ENCODE measurements around the gene TEX29.
A peak's percentile ranks its signal among the peaks of the same experiment; 100 is the strongest.

TEX29 gene

GRCh38 chr13:111368091-111368490 is 47.6 kb downstream of the TEX29 start:
- DNase-seq (ENCODE audit: low read depth in 3 of 3): no peak

GRCh38 chr13:111370147-111370546 is 49.7 kb downstream of the TEX29 start:
- no peak for DNase-seq (ENCODE audit: low read depth in 3 of 3)

- DNase-seq (ENCODE audit: low read depth in 3 of 3): no peak
Observed at GRCh38 chr13:111370570-111371535, 50.4 kb downstream of the TEX29 start.

DNA sequence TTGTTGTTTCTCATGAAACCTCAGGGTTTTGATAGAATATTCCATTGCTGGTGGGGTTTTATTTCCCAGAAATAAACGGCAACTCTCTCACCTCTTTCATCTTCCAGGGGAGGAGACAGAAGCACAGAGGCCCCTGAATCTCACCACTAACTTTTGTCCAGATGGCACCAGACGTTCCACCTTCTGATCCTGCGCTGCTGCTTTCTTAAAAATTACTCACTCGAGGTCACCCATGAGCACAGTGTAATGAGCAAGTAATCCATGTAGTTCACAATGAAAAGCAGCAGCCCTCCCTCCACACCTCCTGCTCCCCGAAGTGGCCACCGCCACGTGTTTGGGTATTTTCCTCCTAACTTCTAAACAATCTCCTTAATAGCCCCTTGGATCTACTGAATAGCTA is 51.3 kb downstream of the TEX29 start:
- DNase-seq (ENCODE audit: low read depth in 3 of 3): no peak

- DNase-seq (ENCODE audit: low read depth in 3 of 3): no peak
Observed at GRCh38 chr13:111372651-111373425, 52.4 kb downstream of the TEX29 start.

DNA sequence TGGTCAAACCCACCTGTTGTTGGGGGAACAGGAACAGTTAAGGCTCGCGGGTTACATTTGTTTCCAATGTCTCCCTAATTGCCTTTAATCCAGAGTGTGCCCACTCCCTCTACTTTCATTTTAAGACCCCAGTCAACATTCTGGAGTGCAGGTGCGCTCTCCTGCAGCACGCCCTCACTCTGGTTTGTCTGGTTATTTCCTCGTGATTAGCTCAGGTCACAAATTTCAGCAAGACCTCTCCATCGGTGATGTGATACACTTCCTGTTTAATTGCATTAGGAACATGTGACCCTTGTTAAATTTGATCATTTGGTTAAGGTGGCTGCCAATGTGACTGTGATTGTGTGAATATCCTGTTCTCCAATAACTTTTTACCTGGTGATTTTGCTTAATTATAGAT is 53.0 kb downstream of the TEX29 start:
- DNase-seq (ENCODE audit: low read depth in 3 of 3): no peak

DNA sequence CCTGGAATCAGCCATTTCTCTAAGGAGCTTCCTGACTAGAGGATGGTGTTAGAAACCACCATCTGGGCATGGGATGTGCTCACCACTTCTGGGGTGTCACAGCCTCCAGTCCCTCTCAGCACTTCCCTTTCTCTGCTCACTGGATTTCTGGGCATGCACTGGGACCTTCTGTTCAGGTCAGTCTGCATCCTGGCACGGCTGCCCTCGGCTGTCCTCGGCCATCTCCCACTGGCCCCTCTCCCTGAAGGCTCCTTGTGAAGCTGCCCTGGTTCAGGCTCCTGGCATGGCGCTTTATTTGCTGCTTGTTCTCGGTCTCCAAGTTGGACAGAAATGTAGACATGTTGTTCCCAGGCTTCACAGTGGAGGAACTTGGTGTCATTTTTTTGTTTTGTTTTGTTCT is 60.0 kb downstream of the TEX29 start:
- no peak for DNase-seq (ENCODE audit: low read depth in 3 of 3)

GRCh38 chr13:111382411-111382810 is 62.0 kb downstream of the TEX29 start:
- no peak for DNase-seq (ENCODE audit: low read depth in 3 of 3)

DNA sequence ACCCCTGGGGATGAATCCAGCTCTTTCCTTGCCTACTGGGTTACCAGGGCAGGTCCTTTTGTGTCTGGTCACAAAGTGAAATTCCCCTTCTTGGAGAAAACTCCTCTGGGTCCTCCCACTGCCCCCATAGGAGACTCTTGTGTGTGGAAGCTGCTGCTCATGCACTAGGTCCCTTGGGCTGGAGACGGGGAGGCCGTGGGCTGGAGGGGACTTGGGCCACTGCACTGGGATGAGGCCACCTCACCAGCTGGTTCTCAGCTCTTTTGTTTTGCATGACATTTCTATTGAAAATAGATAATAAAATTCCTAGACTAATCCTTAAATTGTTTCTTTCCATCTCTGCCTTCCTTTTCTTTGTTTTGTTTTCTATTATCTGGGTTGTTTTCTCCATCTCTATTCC is 62.4 kb downstream of the TEX29 start:
- DNase-seq (ENCODE audit: low read depth in 3 of 3): no peak

DNA sequence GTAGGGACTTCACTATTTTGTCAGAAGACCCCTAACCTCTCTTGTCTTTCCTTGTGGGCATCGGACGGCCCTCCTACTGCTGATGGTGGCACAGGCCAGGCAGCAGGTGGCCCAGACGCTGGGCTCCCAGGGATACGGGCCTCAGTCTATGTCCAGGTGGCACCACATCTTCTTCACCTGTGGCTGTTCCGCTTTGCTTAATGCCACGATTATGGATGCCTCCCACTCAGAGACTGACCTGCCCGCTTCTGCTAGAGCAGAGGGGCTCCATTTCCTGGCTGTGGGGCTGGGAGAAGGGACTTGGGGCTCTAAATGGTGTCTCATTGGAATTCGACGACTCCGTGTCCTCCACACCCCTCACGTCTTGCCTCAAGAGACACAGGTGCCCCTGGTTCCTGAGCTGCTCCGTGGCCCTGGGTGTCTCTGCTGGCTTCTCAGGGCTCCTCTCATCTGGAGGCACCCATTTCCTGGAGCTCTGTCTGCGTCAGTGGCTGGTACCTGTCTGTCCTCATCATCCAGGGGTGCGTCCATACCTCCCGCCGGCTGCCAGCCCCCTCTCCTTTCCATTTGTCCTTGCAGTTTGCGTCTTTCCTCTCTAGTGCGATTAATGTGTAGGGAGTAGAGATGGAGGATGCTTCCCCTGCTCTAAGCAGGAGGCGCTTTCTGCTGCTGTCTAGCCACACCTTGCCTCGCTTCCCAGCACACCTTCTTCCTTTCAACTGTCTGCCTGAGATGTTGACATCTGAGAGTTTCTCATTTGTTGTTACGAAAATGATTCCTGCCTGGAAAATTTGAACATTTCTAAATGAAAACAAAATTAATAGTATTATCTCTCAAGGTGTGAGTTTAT is 63.4 kb downstream of the TEX29 start:
- no peak for DNase-seq (ENCODE audit: low read depth in 3 of 3)

GRCh38 chr13:111384441-111385182 is 64.2 kb downstream of the TEX29 start:
- no peak for DNase-seq (ENCODE audit: low read depth in 3 of 3)

DNA sequence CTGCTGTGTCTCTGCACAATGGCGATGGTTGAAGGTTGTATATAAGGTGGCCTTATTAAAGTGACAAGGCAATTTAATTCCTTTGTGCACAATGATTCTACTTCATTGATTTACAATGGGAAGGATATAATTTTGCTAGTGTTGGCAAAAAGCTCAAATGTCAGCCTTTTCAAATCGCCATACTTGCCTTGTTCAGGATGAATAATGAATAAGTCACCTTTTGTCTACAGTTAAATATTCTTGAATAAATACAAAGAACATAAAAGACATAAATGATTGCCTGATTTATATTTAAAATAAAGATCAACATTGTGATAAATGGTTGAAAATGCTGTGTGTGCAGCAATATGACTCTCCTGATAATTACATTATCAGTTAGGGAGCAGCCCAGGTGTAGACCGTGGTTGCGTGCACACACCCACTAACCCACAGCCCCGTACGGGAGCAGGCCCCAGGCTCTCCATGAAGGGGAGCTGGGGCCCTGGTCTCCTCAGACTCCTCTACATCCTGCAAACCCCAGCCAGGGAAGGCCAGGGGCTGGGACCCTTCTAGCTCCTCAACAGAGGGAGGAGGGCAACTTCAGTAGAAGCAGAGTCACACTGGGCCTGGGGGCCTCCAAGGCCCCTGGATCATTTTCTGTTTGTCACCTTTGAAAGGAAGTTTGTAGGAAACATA is 64.9 kb downstream of the TEX29 start:
- DNase-seq (ENCODE audit: low read depth in 3 of 3): no peak

GRCh38 chr13:111387026-111387871 is 66.8 kb downstream of the TEX29 start:
- no peak for DNase-seq (ENCODE audit: low read depth in 3 of 3)

DNA sequence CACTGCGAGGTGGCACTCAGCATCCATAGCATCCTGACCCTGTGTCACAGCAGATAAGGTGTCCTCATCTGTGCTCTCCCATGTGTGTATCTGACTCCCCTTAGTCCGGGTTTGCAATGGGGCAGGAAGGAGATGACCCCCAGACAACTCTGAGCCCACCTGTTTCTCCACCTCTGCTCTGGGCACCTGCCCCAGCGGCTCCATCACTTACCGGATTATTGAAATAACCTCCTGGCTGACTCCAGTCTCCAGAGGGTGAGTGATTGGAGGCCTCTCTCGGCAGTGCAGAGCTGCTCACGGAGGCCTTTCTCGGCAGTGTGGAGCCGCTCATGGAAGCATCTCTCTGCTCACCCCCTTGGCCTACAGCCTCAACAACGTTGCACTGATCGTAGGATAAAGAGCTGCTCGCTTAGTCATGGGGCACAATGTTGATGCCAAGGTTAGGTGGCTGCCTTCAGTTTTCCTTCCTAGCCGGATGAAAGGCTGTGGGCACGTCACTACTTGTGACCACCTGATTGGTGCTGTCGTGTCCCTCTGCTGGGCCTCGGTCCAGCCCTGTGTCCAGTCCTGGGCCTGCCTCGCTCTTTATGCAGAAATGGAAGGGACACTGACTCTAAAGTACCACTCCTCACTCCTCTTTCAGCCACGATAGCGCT is 67.6 kb downstream of the TEX29 start:
- no peak for DNase-seq (ENCODE audit: low read depth in 3 of 3)

DNA sequence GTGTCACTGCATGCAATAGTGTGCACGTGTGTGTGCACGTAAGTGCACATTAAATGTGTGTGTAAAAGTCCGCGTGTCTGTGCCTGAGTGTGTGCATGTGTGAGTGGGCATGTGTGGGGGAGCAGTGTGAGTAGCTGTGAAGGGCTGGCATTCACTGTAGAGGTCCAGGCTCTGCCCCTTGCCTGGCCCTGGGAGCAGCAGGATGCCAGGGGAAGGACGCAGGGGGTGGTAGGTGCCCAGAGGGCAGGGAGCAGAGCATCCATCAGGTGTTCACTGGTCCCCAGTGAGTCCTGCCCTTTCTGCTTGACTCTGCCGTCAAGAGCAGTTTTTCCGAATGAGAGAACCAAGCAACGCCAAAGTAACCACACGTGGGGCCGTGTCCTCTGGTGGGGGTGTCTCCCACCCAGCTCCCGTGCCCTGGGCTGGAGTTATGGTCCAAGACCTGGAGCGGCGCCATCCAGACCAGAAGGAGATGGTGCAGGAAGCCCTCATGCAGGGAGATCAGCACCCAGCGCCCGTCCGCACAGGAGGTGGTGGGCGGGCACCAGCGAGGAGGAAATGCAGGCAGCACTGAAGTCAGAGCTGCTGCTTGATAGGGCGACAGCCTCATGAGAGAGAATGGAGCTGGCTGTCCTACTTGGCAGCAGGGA is 68.5 kb downstream of the TEX29 start:
- peak in 1 of 3 experiments; percentile 21 for DNase-seq (ENCODE audit: low read depth in 3 of 3)

GRCh38 chr13:111389621-111390521 is 69.4 kb downstream of the TEX29 start:
- DNase-seq (ENCODE audit: low read depth in 3 of 3): no peak

DNA sequence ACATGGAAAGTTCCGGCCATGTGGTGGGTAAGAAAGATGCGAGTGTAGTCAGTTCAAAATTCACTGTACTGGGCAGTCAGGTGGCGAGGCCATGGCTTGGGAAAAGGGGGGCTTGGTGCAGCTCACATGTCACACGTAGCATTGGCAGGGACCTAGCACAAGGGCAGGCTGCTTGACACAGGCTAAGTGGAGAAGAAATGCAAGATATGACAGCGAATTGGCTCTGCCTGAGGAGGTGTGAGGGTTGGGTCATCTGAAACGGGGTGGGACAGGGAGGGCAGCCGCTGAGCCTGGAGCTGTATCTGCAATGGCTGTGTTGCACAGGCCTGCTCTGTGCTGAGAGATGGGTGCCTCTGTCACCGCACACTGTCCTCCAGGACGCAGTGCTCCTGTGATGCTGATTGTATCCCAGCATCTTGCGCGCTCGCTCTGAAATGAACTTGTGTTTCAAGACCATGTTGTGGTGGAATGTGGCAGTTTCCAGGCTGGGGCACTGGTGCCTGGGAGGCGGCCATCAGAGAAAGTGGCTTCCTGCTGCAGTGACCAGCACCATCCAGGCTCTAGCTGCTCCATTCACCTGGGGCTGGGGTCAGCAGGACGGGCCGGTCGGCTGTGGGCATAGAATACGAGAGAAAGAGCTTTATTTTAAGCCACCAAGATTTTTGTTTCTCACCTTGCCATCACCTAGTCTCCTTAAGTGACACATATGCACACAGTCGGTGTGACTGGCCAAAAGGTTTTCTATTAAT is 70.3 kb downstream of the TEX29 start:
- no peak for DNase-seq (ENCODE audit: low read depth in 3 of 3)

All from stimulated activated CD4-positive, alpha-beta T cell treated with anti-CD3 and anti-CD28 coated beads, TNF-alpha, amount 100 ng/mL, for 4 hours (primary cell).